Measurements from ENCODE around the gene OR5I1.
"Not testable (repeated sequence)": the region's sequence is repeated elsewhere in the genome, so short reads cannot be mapped to it uniquely, and the experiment has no call there.

The OR5I1 gene

DNA sequence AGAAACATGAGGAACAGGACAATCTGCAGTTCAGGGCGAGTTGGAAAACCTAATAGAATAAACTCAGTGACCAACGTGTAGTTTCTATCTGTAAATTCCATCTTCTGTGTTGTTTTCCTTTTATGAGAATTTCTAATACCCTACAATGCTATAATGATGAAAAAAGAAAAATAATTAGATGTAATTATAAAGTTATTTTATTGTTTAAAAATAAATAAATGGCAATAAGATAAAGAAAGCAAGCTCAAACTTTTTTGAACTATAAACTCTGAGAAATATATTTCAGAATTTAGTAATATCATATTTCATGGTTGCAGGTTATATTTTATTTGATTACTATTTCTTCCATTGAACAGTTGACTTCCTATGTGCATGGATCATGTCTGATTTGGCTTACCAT, at the start of gene OR5I1:
TSS of gene OR5I1 (minus strand) at position 101 of the 400 bp plus-strand sequence. CDS start at position 101, 0 bp downstream.
- no peak for DNase-seq

DNA sequence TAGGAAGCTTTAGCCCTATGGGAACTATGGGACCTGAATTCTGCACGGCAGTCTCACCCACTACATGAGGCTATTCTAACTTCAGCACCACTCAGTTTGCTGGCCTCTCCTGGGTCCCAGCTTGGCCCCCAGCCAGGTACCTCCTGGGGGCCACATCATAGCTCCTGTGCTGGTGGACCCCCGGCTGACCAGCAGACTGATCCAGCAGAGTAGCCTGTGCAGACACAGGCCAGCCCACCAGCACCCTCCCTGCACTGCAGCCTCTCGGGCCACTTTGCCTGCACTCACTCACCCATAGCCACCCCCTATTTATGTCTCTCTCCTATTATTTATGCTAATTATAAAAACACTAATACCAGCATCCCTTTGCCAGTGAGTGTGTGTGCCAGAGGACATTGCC, 34.7 kb upstream of the OR5I1 start:
- DNase-seq: no peak

DNA sequence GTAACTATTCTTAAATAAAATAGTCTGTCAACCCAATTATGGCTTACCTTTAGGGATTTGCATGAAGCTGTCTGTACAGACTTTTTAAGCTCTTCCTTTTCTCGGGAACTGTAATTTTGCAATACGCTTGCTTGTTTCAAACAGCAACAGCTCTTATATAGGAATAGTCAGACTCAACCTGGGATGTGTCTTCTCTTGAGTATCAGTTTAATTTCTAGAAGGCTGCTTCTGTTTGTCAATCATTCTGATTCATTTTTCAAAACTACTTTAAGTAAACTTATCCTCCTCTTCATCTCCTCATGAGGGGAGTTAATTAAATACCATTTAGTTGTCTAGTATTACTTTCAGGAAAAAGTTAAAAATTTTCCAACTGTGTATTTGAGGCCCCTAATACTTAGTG, 33.6 kb upstream of the OR5I1 start, which contains the start of gene OR10AG1:
TSS of gene OR10AG1 (minus strand) at position 101 of the 400 bp plus-strand sequence. CDS start at position 63, 38 bp downstream.
- DNase-seq: no peak

DNA sequence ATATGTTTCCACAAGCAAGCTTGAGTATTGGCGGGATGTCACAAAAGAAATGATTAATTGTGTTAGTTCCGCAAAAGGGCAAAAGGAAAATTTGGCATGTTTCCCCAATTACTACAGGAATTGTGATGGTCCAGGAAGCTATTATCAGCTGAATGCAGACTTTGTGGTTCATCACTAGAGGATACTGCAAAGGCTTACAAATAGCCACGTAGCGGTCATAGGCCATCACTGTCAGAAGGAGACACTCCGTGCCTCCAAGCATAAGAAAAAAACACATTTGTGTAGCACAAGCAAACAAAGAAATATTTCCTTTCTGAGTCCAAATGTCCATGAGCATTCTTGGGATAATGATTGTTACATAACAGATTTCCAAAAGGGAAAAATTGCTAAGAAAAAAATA, 31.7 kb upstream of the OR5I1 start:
- DNase-seq: no peak

DNA sequence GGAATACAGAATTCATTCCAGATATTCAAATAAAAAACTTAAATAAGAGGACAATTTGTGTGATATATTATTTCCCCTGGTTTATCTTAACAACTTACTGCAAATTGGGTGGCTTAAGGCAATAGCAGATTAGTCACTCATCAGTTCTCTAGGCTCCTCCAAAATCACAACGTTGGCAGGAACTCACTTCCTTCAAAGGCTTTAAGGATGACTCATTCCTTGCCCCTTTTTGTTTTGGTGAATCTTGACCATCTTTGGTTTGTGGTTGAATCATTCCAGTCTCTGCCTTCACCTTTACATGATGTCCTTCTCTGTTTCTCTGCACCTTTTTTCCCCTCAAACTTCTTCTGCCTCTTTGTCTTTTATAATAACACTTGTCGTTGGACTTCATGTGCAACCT, 30.2 kb upstream of the OR5I1 start:
- DNase-seq: no peak

DNA sequence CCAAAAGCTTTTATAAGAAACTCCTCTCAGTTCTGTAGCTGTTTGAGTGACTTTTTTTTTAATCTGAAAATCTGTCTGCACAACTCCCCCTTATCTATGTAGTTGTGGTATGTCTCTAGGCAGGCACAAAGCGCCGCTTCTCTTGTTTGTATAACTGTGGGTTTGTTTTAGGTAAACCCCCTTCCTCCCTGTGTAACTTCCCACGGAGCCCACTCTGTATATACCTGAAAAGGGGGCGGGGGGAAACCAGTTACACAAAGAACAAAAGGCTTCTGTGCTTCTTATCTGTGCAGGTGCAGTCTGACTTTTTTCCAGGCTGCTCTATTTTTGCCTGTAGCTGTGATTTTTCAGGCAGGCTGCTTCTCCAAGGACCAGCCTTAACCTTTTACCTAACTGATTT, 20.3 kb upstream of the OR5I1 start:
- DNase-seq: no peak

DNA sequence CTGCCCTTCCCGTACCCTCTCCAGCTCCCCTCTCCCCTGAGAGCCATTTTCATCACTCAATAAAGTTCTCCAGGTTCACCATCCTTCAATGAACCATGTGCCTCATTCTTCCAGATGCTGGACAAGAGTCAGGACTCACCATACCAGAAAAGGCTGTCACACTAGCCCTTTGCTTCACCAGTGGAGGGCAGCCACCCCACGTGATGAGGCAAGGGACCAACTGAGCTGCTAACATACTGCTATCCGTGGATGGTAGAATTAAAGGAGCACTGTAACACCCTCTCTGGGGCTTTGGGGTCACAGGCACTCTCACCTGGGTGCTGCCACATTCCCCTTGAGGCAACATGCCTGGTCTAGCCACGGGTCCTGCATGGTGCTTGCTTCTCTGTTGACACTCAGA, 13.1 kb upstream of the OR5I1 start:
- no peak for DNase-seq

DNA sequence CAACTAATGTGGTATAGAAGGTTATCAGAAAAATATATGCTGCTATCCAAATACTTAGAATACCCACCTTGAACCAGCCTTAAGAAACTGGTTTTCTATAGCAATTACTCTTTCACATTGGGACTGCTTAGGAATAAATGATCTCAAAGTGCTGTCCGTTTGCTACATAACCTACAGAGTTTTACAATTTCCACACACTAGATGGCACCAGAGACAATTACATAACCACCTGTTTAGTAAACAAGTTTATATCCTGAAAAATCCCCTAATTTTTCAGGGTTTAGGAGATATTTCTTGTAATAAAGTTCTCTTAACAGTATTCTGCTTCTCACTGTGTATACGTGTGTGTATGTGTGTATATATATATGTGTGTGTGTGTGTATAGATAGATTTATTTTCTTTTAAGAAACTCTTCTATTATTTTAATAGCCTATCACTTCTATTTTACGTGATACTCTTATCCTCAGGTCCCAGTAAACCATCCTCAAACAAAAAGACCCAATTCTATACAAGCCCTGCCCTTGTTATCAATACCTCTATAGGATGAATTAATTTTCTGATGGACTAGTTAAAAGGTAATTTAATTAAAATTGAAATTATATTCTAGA, 6.7 kb upstream of the OR5I1 start:
- DNase-seq: peak; percentile 40

DNA sequence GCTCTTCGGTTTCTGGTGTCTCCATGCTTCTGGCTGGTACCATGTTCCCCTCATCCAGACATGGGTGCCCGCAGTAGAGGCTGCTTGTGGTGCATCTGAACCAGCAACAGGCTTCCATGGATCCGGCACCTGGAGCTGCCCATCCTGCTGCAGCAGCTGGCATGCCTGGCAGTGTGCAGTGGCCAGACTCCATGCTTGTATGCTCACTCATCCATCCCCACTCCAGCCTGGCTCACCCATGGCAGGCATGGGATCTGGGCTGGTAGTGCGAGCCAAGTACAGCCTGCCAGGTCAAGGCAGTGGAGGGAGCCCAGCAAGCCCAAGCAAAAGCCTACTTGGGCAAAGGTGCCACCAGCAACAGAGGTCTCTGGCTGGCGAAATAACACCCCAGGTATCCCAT, 15.7 kb downstream of the OR5I1 start:
- no peak for DNase-seq

DNA sequence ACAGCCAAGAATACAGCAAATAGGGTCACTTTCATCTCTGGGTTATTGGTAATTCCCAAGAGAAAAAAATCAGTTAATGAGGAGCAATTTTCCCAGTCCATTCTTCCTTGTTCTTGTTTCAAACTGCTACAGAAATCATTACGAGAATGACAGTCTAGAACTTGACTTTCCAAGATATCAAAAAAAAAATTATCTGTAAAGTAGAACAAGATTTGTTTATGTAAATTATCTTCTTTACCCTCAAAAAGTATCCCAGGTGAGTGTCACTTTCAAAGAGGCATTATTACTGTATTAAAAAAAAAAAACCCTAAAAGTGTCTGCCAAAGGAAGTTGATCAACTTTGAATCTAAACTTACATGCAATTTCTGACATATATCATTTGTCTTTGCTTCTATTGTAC, 21.7 kb downstream of the OR5I1 start, which contains the start of gene OR5W2:
TSS of gene OR5W2 (minus strand) at position 101 of the 400 bp plus-strand sequence. CDS start at position 101, 0 bp downstream.
- DNase-seq: no peak

DNA sequence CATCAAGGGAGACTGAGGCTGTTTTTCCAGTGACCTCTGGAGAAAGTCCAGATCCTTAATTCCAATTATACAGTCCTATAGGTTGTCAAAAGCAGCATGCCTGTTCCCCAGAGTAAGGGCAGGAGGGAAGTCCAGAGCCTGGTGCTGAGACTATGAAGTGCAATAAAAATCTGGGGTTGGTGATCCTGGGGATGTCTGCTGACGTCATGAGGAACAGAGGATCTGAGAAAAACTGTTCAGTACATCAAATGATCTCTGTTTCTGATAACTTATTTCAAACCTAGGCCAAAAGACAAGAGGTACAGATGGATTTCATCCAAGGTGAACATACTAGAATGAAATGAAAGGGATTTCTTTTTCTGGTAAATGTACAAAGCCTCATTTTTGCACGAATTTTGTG, 33.9 kb downstream of the OR5I1 start:
- no peak for DNase-seq

DNA sequence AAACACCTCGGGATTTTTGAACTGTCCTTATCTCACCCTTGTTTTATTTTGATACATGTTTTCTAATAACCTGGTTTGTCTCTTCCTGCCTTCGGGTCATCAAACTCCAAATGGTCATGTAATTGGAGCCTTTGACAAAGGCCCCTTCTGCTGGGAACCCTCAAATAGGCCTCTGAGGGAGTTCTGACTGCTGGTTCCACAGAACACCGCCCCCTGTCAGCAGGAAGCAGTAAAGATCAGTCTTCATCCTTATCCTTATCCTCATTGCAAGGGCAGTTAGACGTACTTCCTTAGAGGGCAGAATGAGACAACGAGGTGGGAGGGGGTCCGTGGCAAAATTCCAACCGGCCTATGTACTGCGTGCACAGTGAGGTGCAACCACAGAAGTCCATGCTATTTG, 41.0 kb downstream of the OR5I1 start:
- no peak for DNase-seq

DNA sequence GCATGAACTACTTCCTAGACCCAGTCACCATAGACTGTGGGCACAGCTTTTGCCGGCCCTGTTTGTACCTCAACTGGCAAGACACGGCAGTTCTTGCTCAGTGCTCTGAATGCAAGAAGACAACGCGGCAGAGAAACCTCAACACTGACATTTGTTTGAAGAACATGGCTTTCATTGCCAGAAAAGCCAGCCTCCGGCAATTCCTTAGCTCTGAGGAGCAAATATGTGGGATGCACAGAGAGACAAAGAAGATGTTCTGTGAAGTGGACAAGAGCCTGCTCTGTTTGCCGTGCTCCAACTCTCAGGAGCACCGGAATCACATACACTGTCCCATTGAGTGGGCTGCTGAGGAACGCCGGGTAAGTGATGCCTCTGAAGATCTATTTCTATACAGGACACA, 50.7 kb downstream of the OR5I1 start:
- DNase-seq: not testable (repeated sequence)
